Measurements from ENCODE around the gene MBD1. TPM values are rescaled to one million over a fixed set of nuclear protein-coding genes. Genes with fewer than 3 reads are reported as not detected.

MBD1 gene
- total and polyA plus RNA-seq, 10 of the 15 experiments (the other 5 are each of a cell fraction or from before 2014, with no cell fraction given), result 8.4 to 97.7 (median 59.9) TPM

DNA sequence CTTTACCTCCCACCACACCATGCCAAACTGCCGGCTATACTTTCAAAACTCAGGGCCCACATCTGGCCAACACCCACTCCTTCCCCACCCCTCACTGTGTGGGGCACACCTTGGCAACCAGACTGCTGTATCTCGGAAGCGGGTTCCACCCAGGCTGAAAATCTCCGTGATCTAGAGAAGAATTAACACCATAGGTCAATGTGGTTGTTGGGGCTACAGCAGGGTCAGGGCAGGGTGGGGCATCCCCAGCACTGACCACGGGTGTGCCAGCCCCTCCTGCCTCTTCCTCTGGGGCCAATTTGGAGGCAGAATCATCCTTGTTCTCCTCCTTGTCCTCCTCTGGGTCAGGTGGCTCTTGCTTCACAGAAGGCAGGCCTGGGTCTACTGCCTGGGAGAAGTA, 8.8 kb downstream of the MBD1 start:
- Histone ChIP-seq H3K4me2 (ENCODE audit: control insufficient read depth, insufficient read depth) (no peak overlapping the region), H3K79me2 (ENCODE audit: control insufficient read depth, insufficient read depth, low read length) (no peaks in the 10 kb centered on the region), H3K27me3 (replicated peaks in 1 of 2; ENCODE audit: control insufficient read depth in 2 of 2, insufficient read depth in 2 of 2, low read length in 1 of 2) (no peaks in the 10 kb centered on the region), H3K9me3 (replicated peaks; ENCODE audit: control insufficient read depth, insufficient read depth, low read length) (no peaks in the 10 kb centered on the region), H3K4me3 (no peak overlapping the region), H3K36me3 (ENCODE audit: control insufficient read depth in 2 of 2, insufficient read depth in 2 of 2, low read length in 1 of 2) (peaks cover 46 to 60% of the 10 kb centered on the region in 2 experiments), H3K9ac (ENCODE audit: control insufficient read depth, insufficient read depth, low read length) (no peak overlapping the region), H3K4me1 (ENCODE audit: control insufficient read depth, insufficient read depth, low read length) (peaks cover 8% of the 10 kb centered on the region), H2AFZ (ENCODE audit: control insufficient read depth, low read depth, low read length) (no peak overlapping the region), H3K27ac (ENCODE audit: control insufficient read depth, insufficient read depth) (no peak overlapping the region), H4K20me1 (ENCODE audit: control insufficient read depth, insufficient read depth) (no peaks in the 10 kb centered on the region)
- POLR2A ChIA-PET, result no interaction called here
- ATAC-seq (no peak), DNase-seq (ENCODE audit: low read depth, low spot score) (no peak), FAIRE-seq (no peak)
- RAD21 ChIA-PET (ENCODE audit: unreplicated experiment), result no interaction called here
- TF ChIP-seq, protein P1, sequence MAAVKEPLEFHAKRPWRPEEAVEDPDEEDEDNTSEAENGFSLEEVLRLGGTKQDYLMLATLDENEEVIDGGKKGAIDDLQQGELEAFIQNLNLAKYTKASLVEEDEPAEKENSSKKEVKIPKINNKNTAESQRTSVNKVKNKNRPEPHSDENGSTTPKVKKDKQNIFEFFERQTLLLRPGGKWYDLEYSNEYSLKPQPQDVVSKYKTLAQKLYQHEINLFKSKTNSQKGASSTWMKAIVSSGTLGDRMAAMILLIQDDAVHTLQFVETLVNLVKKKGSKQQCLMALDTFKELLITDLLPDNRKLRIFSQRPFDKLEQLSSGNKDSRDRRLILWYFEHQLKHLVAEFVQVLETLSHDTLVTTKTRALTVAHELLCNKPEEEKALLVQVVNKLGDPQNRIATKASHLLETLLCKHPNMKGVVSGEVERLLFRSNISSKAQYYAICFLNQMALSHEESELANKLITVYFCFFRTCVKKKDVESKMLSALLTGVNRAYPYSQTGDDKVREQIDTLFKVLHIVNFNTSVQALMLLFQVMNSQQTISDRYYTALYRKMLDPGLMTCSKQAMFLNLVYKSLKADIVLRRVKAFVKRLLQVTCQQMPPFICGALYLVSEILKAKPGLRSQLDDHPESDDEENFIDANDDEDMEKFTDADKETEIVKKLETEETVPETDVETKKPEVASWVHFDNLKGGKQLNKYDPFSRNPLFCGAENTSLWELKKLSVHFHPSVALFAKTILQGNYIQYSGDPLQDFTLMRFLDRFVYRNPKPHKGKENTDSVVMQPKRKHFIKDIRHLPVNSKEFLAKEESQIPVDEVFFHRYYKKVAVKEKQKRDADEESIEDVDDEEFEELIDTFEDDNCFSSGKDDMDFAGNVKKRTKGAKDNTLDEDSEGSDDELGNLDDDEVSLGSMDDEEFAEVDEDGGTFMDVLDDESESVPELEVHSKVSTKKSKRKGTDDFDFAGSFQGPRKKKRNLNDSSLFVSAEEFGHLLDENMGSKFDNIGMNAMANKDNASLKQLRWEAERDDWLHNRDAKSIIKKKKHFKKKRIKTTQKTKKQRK (IDR thresholded peaks at IDR 0.05; ENCODE audit: low read depth, low read length), result no peak
- TF ChIP-seq SMC3 (IDR thresholded peaks at IDR 0.05; ENCODE audit: borderline replicate concordance, low read length), result no peak
- WGBS (ENCODE audit: insufficient coverage, insufficient replicate concordance, low lambda C conversion rate, missing lambda C conversion rate), result 76% methylated on average over 5 of the region's 5 CpGs
- SMC1A ChIA-PET (ENCODE audit: uncharacterized antibody, unreplicated experiment), result no interaction called here
- intact Hi-C loops (cut with micrococcal nuclease; ENCODE audit: unreplicated experiment), result no loop called here
- BruUV-seq (replicated peaks), result no TSS peak
- CTCF ChIA-PET, result no interaction called here
- in situ Hi-C loops (cut with MboI), result no loop called here

All from GM12878 (cell line).